H1 (cell line): ENCODE results near the gene TGFBRAP1. TPM values are rescaled to one million over a fixed set of nuclear protein-coding genes. Genes with fewer than 3 reads are reported as not detected.

Source experiments
- CTCF ChIA-PET: fragments of 300-600 bp; sonication (Branson Sonifier 250); formaldehyde crosslinking; loops from one replicate; lab custom pipeline; 2021; ENCODE audit not compliant: partially characterized antibody; lab: Charles Lee
- POLR2A ChIA-PET: fragments of 300-600 bp; sonication (Branson Sonifier 250); formaldehyde crosslinking; loops from one replicate; lab custom pipeline; 2021; ENCODE audit warnings: inconsistent platforms; ENCODE audit not compliant: partially characterized antibody; lab: Charles Lee
- DNase-seq, 2 experiments: peaks; one replicate each; pipeline versions ENCODE4 v3.0.0 to v3.0.0-alpha.2; 2010 to 2022; ENCODE audit warnings: low spot score in 2 of 2, low read depth in 1 of 2, mixed read lengths in 1 of 2
- FAIRE-seq: peaks from 2 replicates; lab custom pipeline; 2011; peaks lifted over from hg19 to GRCh38; lab: Jason Lieb, UNC
- H2AFZ ChIP-seq: 2 replicates; pipeline ENCODE4 v1.8.1; 2012; ENCODE audit warnings: low read length, inconsistent platforms
- H2AK5ac ChIP-seq: 2 replicates; pipeline ENCODE4 v1.6.1; 2013; ENCODE audit warnings: low read depth, low read length
- H2BK120ac ChIP-seq: replicated peaks from 2 replicates; pipeline ENCODE3; 2013; ENCODE audit warnings: low read depth, low read length, inconsistent platforms
- H2BK12ac ChIP-seq: 2 replicates; pipeline ENCODE4 v1.6.1; 2013; ENCODE audit warnings: low read depth, low read length
- H2BK15ac ChIP-seq: 2 replicates; pipeline ENCODE4 v1.6.1; 2013; ENCODE audit warnings: low read length
- H2BK20ac ChIP-seq: 2 replicates; pipeline ENCODE4 v1.6.1; 2013; ENCODE audit warnings: low read length
- H2BK5ac ChIP-seq: 2 replicates; pipeline ENCODE4 v1.6.1; 2013; ENCODE audit warnings: low read depth, low read length
- H3K14ac ChIP-seq: 2 replicates; pipeline ENCODE4 v1.6.1; 2013; ENCODE audit warnings: inconsistent platforms; ENCODE audit not compliant: insufficient read length
- H3K18ac ChIP-seq: 2 replicates; pipeline ENCODE4 v1.6.1; 2013; ENCODE audit warnings: low read length; ENCODE audit errors: extremely low read depth
- H3K23ac ChIP-seq: 2 replicates; pipeline ENCODE4 v1.6.1; 2013; ENCODE audit warnings: inconsistent platforms; ENCODE audit not compliant: insufficient read length
- H3K23me2 ChIP-seq: 2 replicates; pipeline ENCODE4 v1.6.1; 2013; ENCODE audit warnings: low read depth, low read length
- H3K27ac ChIP-seq: 2 replicates; pipeline ENCODE4 v1.6.1; 2011; ENCODE audit warnings: low read depth, low read length, inconsistent platforms
- H3K27me3 ChIP-seq, 4 experiments: replicated peaks in 1 of 4; 1 replicate in 1 of 4; 2 replicates in 3 of 4; pipeline versions ENCODE4 v1.6.1 to v1.8.1; 2011 to 2013; ENCODE audit warnings: low read length in 3 of 4, mild to moderate bottlenecking in 3 of 4, inconsistent platforms in 2 of 4, mixed read lengths in 2 of 4, moderate library complexity in 1 of 4; ENCODE audit not compliant: control insufficient read depth in 3 of 4, insufficient read depth in 3 of 4; ENCODE audit errors: extremely low read depth in 1 of 4
- H3K36me3 ChIP-seq, 4 experiments: 2 replicates each; pipeline versions ENCODE4 v1.6.1 to v1.8.1; 2011 to 2013; ENCODE audit warnings: mild to moderate bottlenecking in 4 of 4, low read length in 3 of 4, moderate library complexity in 2 of 4, control low read depth in 1 of 4, inconsistent platforms in 1 of 4; ENCODE audit not compliant: insufficient read depth in 4 of 4, control insufficient read depth in 2 of 4
- H3K4ac ChIP-seq: replicated peaks from 2 replicates; pipeline ENCODE3; 2013; ENCODE audit warnings: low read length, low read depth, mixed read lengths, inconsistent platforms; ENCODE audit not compliant: insufficient read length
- H3K4me1 ChIP-seq, 4 experiments: replicated peaks in 1 of 4; 1 replicate in 1 of 4; 2 replicates in 3 of 4; pipeline versions ENCODE4 v1.6.1 to v1.8.1; 2011 to 2013; ENCODE audit warnings: low read length in 3 of 4, inconsistent platforms in 2 of 4, mixed read lengths in 1 of 4; ENCODE audit not compliant: insufficient read depth in 4 of 4, control insufficient read depth in 3 of 4
- H3K4me2 ChIP-seq, 2 experiments: 2 replicates each; pipeline versions ENCODE4 v1.6.1 to v1.8.1; 2011 to 2013; ENCODE audit warnings: low read depth in 2 of 2, low read length in 2 of 2, control low read depth in 1 of 2, inconsistent platforms in 1 of 2, mild to moderate bottlenecking in 1 of 2; ENCODE audit not compliant: insufficient read depth in 1 of 2
- H3K4me3 ChIP-seq, 4 experiments: fragments of 200-600, 300-600 bp in 1 of 4; sonication (generic), shearing (Covaris generic), sonication (Bioruptor Twin) in 1 of 4; 2 replicates each; pipeline versions ENCODE4 v1.5.1 to v1.8.1; 2011 to 2016; ENCODE audit warnings: low read length in 4 of 4, low read depth in 3 of 4, control low read depth in 2 of 4, inconsistent platforms in 2 of 4, mild to moderate bottlenecking in 2 of 4, mixed read lengths in 1 of 4, moderate library complexity in 1 of 4; ENCODE audit not compliant: insufficient read depth in 2 of 4; ENCODE audit errors: extremely low read depth in 1 of 4
- H3K56ac ChIP-seq: replicated peaks from 2 replicates; pipeline ENCODE3; 2013; ENCODE audit warnings: low read depth, mild to moderate bottlenecking, mixed read lengths, low read length, inconsistent platforms; ENCODE audit not compliant: insufficient read length
- H3K79me1 ChIP-seq: 2 replicates; pipeline ENCODE4 v1.6.1; 2013; ENCODE audit warnings: low read depth, low read length, control low read depth
- H3K79me2 ChIP-seq, 2 experiments: 2 replicates each; pipeline versions ENCODE4 v1.6.1 to v1.8.1; 2012 to 2013; ENCODE audit warnings: low read length in 2 of 2, mild to moderate bottlenecking in 2 of 2, inconsistent platforms in 1 of 2; ENCODE audit not compliant: insufficient read depth in 2 of 2, control insufficient read depth in 1 of 2
- H3K9ac ChIP-seq, 4 experiments: replicated peaks in 1 of 4; 1 replicate in 1 of 4; 2 replicates in 3 of 4; pipeline versions ENCODE4 v1.6.1 to v1.8.1; 2011 to 2013; ENCODE audit warnings: low read depth in 3 of 4, low read length in 3 of 4, control low read depth in 2 of 4, mild to moderate bottlenecking in 2 of 4, moderate library complexity in 2 of 4, inconsistent platforms in 1 of 4; ENCODE audit errors: extremely low read depth in 1 of 4
- H3K9me3 ChIP-seq, 2 experiments: 2 replicates each; pipeline versions ENCODE4 v1.6.1 to v1.8.1; 2012 to 2013; ENCODE audit warnings: mild to moderate bottlenecking in 2 of 2, moderate library complexity in 2 of 2, control low read depth in 1 of 2, inconsistent platforms in 1 of 2, low read depth in 1 of 2, low read length in 1 of 2, mixed read lengths in 1 of 2; ENCODE audit not compliant: insufficient read depth in 2 of 2
- H4K20me1 ChIP-seq, 2 experiments: replicated peaks in 1 of 2; 2 replicates each; pipeline versions ENCODE3 to v1.8.1; 2011 to 2013; ENCODE audit warnings: inconsistent platforms in 2 of 2, low read length in 2 of 2, mild to moderate bottlenecking in 1 of 2; ENCODE audit not compliant: insufficient read depth in 2 of 2, control insufficient read depth in 1 of 2
- H4K5ac ChIP-seq: 2 replicates; pipeline ENCODE4 v1.6.1; 2013; ENCODE audit warnings: low read length, low read depth, mixed read lengths, inconsistent platforms; ENCODE audit not compliant: insufficient read length
- H4K8ac ChIP-seq: 2 replicates; pipeline ENCODE4 v1.8.0; 2013; ENCODE audit warnings: mild to moderate bottlenecking, moderate library complexity, low read length, inconsistent platforms; ENCODE audit not compliant: insufficient read depth; ENCODE audit errors: extremely low read depth
- H4K91ac ChIP-seq: replicated peaks from 2 replicates; pipeline ENCODE3; 2013; ENCODE audit warnings: low read length, mixed read lengths, inconsistent platforms; ENCODE audit not compliant: insufficient read length
- BRCA1 ChIP-seq: IDR thresholded peaks from 2 replicates; pipeline ENCODE4 v1.6.1; 2012; ENCODE audit warnings: low read depth, low read length, improper control_type of control experiment
- WGBS, 2 experiments: shearing (Covaris generic) in 1 of 2; methylation state at CpG; one replicate each; pipeline versions ENCODE4 v1.1.6 to v1.1.7; 2013 to 2015; ENCODE audit warnings: low lambda C conversion rate in 2 of 2, mixed read lengths in 2 of 2, inconsistent platforms in 1 of 2, low coverage in 1 of 2, missing lambda C conversion rate in 1 of 2; ENCODE audit not compliant: insufficient replicate concordance in 2 of 2, insufficient coverage in 1 of 2, insufficient read length in 1 of 2; ENCODE audit errors: extremely low coverage in 1 of 2, missing lambda C conversion rate in 1 of 2; 5-methylcytosine and 5-hydroxymethylcytosine counted together
- polyA plus RNA-seq, 7 experiments: library from polyadenylated mRNA; depleted of rRNA in 3 of 7; stranded (reverse) in 5 of 7; unstranded in 2 of 7; fragments of >200 nt in 5 of 7; fragments of 200-250 nt in 2 of 7; gene quantifications; 1 replicate in 5 of 7; 2 replicates in 1 of 7; 4 replicates in 1 of 7; pipeline versions ENCODE4 v1.2.1 to v1.2.3, GENCODE V29; 2011 to 2013; ENCODE audit warnings: missing spikeins in 2 of 7, mixed read lengths in 2 of 7
- total RNA-seq: library from RNA; stranded (reverse); fragmentation: NEBNext Ultra II Directional; extraction: Animal tissue kit (Norgen Biotek cat#: 25700); gene quantifications from 2 replicates; pipeline ENCODE4 v1.2.1, GENCODE V29; 2021

Gene TGFBRAP1
- total and polyA plus RNA-seq, 2 of the 8 experiments (the other 6 are each of a cell fraction or from before 2014, with no cell fraction given), result 11.2 to 20.2 TPM

DNA sequence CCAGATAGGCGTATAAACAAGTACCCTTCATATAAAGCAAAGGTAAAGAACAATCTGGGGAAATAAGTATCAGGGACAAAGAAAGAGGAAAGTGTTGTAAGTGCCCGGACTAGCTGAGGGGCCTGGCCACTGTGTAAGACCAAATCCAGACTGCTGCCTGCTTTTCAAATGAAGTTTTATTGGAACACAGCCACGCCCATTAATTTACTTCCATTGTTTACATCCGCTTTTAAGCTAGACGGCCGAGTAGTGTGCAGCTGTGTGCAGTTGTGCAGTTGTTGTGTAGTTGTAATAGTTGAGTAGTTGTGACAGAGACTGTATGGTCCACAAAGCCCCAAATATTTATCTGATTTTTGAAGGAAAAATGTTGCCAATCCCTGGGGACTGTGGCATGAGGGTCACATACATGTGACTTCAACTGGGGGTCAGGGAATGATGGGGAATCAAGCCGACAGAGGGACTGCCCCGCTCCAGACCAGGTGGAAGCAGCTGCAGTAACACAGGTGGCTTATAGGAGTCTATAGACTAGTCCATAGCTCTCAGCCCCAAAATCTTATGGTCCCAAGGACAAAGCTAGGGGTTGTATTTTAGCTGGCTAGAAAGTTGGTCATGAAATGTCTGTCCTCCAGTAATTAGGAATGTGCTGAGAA lies 39.3 kb upstream of the TGFBRAP1 start:
- Histone ChIP-seq H3K4me2 (no peak overlapping the region), H3K23me2 (no peaks in the 10 kb centered on the region), H3K79me1 (no peaks in the 10 kb centered on the region), H3K56ac (no peak overlapping the region), H2BK15ac (no peak overlapping the region), H3K27me3 (no peaks in the 10 kb centered on the region), H4K5ac (no peak overlapping the region), H4K8ac (no peak overlapping the region), H2AK5ac (no peak overlapping the region), H2AFZ (no peak overlapping the region), H3K4me1 (no peaks in the 10 kb centered on the region), H3K4me3 (no peak overlapping the region), H3K27ac (no peak overlapping the region), H3K36me3 (peaks cover 0 to 21% (median 10%) of the 10 kb centered on the region in 4 experiments; a peak in 6 of 8 replicates), H3K9me3 (no peaks in the 10 kb centered on the region), H3K9ac (no peak overlapping the region), H2BK20ac (no peak overlapping the region), H2BK5ac (no peak overlapping the region), H2BK12ac (no peak overlapping the region), H3K23ac (no peak overlapping the region), H3K79me2 (no peaks in the 10 kb centered on the region), H3K4ac (no peak overlapping the region), H4K91ac (no peak overlapping the region), H3K14ac (no peak overlapping the region), H2BK120ac (no peak overlapping the region), H4K20me1 (peaks cover 0 to 2% of the 10 kb centered on the region in 2 experiments)
- DNase-seq (no peak), FAIRE-seq (no peak)
- WGBS, 2 experiments, result 82% methylated on average over 8 of the region's 8 CpGs; no CpG with 5 or more reads in 1 of the 2 experiments
- CTCF ChIA-PET, result interaction anchor here (0.6 to 7.2 kb wide), 21 partner anchors 9 to 741 kb away, joined by 3 to 122 read pairs (median 4); partner anchors contain the start of gene FHL2
- POLR2A ChIA-PET, result interaction anchor here (0.8 to 1.1 kb wide), 2 partner anchors 10 to 12 kb away, joined by 3 read pairs; no protein-coding TSS in a partner anchor
- TF ChIP-seq BRCA1, result no peak
- TF ChIP-seq, all 59 proteins: peak for 0
- no peak overlapping the region for H3K18ac ChIP-seq
